22Rv1 (cell line): ENCODE results near the gene RORB.

Source experiments
- CTCF ChIP-seq: fragments of 450-650 bp; IDR thresholded peaks from 2 replicates; pipeline ENCODE4 v1.5.1; 2017; ENCODE audit warnings: mild to moderate bottlenecking
- ZFX ChIP-seq: fragments of 450-650 bp; IDR thresholded peaks from 2 replicates; pipeline ENCODE4 v1.6.1; 2017; ENCODE audit warnings: antibody characterized with exemption, borderline replicate concordance

GRCh38 chr9:74639112-74639511 lies 142.0 kb downstream of the RORB start:
- TF ChIP-seq CTCF: no peak
- no peak for TF ChIP-seq ZFX
